Measurements from ENCODE around the gene IL6R.

Gene IL6R

DNA sequence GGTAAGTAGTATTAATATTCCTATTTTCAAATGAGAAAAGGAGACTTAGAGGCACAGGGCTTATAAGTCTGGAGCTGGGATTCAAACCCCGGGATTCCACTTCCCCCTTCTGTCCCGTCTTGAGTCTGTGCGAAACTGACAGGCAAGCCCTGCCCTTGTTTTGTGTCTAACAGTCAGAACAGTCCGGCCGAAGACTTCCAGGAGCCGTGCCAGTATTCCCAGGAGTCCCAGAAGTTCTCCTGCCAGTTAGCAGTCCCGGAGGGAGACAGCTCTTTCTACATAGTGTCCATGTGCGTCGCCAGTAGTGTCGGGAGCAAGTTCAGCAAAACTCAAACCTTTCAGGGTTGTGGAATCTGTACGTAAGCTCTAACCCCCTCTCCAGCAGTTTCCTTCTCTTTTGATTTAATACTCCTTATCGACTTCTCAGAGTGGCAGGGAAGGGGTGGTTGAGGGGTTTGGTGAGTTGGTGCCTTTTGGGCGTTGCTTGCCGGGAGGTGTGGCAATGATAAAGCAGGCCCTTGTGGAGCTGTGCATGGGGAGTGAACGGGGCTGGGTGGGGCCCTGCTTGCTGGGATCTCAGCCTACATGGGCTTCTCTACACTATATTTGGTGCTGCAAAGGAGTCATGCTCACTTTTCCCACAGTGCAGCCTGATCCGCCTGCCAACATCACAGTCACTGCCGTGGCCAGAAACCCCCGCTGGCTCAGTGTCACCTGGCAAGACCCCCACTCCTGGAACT lies 29.4 kb downstream of the IL6R start:
- Histone ChIP-seq H3K9me3 (ENCODE audit: insufficient read depth, low read length) (no peaks in the 10 kb centered on the region), H3K36me3 (ENCODE audit: insufficient read depth, insufficient read length, low read length) (peaks cover 4% of the 10 kb centered on the region), H3K4me3 (ENCODE audit: insufficient read length, low read depth) (no peak overlapping the region), H3K27me3 (ENCODE audit: insufficient read depth, insufficient read length) (no peaks in the 10 kb centered on the region), H3K9ac (ENCODE audit: insufficient read length, low read depth) (no peak overlapping the region), H3K4me1 (ENCODE audit: insufficient read depth, insufficient read length) (peaks cover 36% of the 10 kb centered on the region)
- no peak for DNase-seq (ENCODE audit: low read depth, low spot score)
- TF ChIP-seq ZNF274 (IDR thresholded peaks at IDR 0.05; ENCODE audit: low read depth, low read length), result no peak
- TF ChIP-seq YY1 (IDR thresholded peaks at IDR 0.05; ENCODE audit: insufficient read depth, insufficient read length), result no peak
- TF ChIP-seq SUZ12 (IDR thresholded peaks at IDR 0.05; ENCODE audit: extremely low read depth, insufficient read depth, insufficient read length), result no peak

DNA sequence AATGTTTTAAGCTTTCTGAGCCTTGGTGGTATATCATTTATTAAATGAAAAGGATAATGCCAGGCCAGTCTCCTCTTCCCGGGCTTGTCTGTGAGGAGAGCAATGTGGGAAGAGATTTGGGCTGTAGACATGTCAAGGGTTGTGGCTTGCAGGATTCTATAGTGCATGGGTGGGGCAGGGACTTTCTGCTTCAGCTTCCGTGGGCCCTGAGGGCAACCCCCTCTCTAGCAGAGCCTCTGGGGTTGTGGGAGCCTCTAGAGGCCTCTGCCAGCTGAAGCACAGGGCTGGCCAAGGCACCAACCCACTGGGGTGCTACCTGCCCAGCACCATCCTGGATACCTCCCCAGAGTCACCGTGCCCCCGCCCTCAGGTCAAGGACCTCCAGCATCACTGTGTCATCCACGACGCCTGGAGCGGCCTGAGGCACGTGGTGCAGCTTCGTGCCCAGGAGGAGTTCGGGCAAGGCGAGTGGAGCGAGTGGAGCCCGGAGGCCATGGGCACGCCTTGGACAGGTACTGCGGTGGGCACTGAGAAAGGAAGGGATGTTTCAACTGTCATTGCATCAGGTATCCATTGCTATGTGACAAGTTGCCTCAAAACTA lies 30.6 kb downstream of the IL6R start:
- no peaks in the 10 kb centered on the region for H3K27me3 ChIP-seq (ENCODE audit: insufficient read depth, insufficient read length)
- no peaks in the 10 kb centered on the region for H3K9me3 ChIP-seq (ENCODE audit: insufficient read depth, low read length)
- H3K4me1 ChIP-seq (ENCODE audit: insufficient read depth, insufficient read length), result peaks cover 27% of the 10 kb centered on the region
- TF ChIP-seq SUZ12 (IDR thresholded peaks at IDR 0.05; ENCODE audit: extremely low read depth, insufficient read depth, insufficient read length), result no peak
- TF ChIP-seq ZNF274 (IDR thresholded peaks at IDR 0.05; ENCODE audit: low read depth, low read length), result no peak
- TF ChIP-seq YY1 (IDR thresholded peaks at IDR 0.05; ENCODE audit: insufficient read depth, insufficient read length), result no peak
- peaks cover 4% of the 10 kb centered on the region for H3K36me3 ChIP-seq (ENCODE audit: insufficient read depth, insufficient read length, low read length)
- H3K9ac ChIP-seq (ENCODE audit: insufficient read length, low read depth), result no peak overlapping the region
- no peak for DNase-seq (ENCODE audit: low read depth, low spot score)
- H3K4me3 ChIP-seq (ENCODE audit: insufficient read length, low read depth), result no peak overlapping the region

GRCh38 chr1:154436433-154436832 lies 31.3 kb downstream of the IL6R start:
- TF ChIP-seq ZNF274 (IDR thresholded peaks at IDR 0.05; ENCODE audit: low read depth, low read length), result no peak
- no peak for DNase-seq (ENCODE audit: low read depth, low spot score)
- Histone ChIP-seq H3K4me1 (ENCODE audit: insufficient read depth, insufficient read length) (peaks cover 26% of the 10 kb centered on the region), H3K27me3 (ENCODE audit: insufficient read depth, insufficient read length) (no peaks in the 10 kb centered on the region), H3K4me3 (ENCODE audit: insufficient read length, low read depth) (no peak overlapping the region), H3K9me3 (ENCODE audit: insufficient read depth, low read length) (no peaks in the 10 kb centered on the region), H3K9ac (ENCODE audit: insufficient read length, low read depth) (no peak overlapping the region), H3K36me3 (ENCODE audit: insufficient read depth, insufficient read length, low read length) (peaks cover 4% of the 10 kb centered on the region)

DNA sequence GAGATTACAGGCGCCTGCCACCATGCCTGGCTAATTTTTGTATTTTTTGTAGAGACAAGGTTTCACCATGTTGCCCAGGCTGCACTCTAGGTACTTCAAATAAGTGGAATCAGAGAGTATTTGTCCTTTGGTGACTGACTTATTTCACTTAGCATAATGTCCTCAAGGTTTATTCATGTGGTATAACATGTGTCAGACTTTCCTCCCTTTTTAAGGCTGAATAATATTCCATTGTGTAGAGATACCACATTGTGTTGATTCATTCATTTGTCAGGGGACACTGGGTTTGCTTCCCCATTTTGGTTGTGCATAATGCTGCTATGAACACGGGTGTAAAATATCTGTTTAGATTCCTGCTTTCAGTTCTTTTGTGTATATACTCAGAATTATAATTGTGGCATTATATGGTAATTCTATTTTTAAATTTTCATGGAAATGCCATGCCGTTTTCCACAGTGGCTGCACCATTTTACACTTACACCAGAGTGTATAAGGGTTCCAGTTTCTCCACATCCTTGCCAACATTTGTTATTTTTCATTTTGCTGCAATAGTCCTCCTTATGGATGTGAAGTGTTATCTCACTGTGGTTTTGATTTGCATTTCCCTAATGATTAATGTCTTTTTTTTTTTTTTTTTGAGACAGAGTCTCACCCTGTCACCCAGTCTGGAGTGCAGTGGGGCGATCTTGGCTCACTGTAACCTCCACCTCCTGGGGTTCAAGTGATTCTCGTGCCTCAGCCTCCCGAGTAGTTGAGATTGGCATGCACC lies 35.1 kb downstream of the IL6R start:
- Histone ChIP-seq H3K4me3 (ENCODE audit: insufficient read length, low read depth) (no peak overlapping the region), H3K9ac (ENCODE audit: insufficient read length, low read depth) (no peak overlapping the region), H3K36me3 (ENCODE audit: insufficient read depth, insufficient read length, low read length) (peaks cover 4% of the 10 kb centered on the region), H3K4me1 (ENCODE audit: insufficient read depth, insufficient read length) (peaks cover 19% of the 10 kb centered on the region), H3K9me3 (ENCODE audit: insufficient read depth, low read length) (no peaks in the 10 kb centered on the region), H3K27me3 (ENCODE audit: insufficient read depth, insufficient read length) (no peaks in the 10 kb centered on the region)
- TF ChIP-seq SUZ12 (IDR thresholded peaks at IDR 0.05; ENCODE audit: extremely low read depth, insufficient read depth, insufficient read length) (no peak), YY1 (IDR thresholded peaks at IDR 0.05; ENCODE audit: insufficient read depth, insufficient read length) (no peak), ZNF274 (IDR thresholded peaks at IDR 0.05; ENCODE audit: low read depth, low read length) (no peak)
- no peak for DNase-seq (ENCODE audit: low read depth, low spot score)

DNA sequence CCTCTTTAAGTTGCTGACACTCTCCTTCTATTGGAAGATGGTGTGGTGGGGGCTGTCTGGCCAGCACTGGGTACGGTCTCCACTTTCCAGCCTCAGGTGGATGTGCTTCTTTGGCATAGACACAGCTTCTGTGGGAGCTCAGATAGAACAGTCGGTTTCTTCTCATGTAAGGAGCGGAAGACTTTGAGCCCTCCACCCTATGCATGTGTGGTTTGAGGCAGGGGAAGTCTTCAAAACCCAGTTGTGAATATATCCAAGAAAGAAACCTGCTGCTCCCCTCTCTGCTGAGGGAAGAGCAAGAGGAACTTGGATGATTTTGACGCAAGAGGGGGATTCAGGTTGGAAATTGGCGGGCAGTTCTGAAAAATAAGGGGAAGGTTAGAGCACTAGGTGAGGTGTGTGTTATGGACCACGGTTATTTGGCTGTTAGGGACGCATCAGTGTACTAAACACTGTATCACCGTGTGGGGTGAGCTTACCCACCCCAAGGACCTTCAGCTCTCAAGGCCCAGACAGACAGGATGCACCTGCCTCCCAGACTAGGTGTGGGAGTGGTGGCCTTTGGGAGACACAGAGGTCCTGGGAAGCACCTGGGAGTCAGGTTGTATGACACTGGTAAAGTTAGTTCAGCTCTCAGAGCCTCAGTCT lies 36.2 kb downstream of the IL6R start:
- Histone ChIP-seq H3K9me3 (ENCODE audit: insufficient read depth, low read length) (no peaks in the 10 kb centered on the region), H3K9ac (ENCODE audit: insufficient read length, low read depth) (no peak overlapping the region), H3K4me3 (ENCODE audit: insufficient read length, low read depth) (no peak overlapping the region), H3K36me3 (ENCODE audit: insufficient read depth, insufficient read length, low read length) (no peaks in the 10 kb centered on the region), H3K4me1 (ENCODE audit: insufficient read depth, insufficient read length) (peaks cover 16% of the 10 kb centered on the region), H3K27me3 (ENCODE audit: insufficient read depth, insufficient read length) (no peaks in the 10 kb centered on the region)
- no peak for TF ChIP-seq ZNF274 (IDR thresholded peaks at IDR 0.05; ENCODE audit: low read depth, low read length)
- TF ChIP-seq YY1 (IDR thresholded peaks at IDR 0.05; ENCODE audit: insufficient read depth, insufficient read length), result no peak
- TF ChIP-seq SUZ12 (IDR thresholded peaks at IDR 0.05; ENCODE audit: extremely low read depth, insufficient read depth, insufficient read length), result no peak
- no peak for DNase-seq (ENCODE audit: low read depth, low spot score)

- Histone ChIP-seq H3K27me3 (ENCODE audit: insufficient read depth, insufficient read length) (no peaks in the 10 kb centered on the region), H3K36me3 (ENCODE audit: insufficient read depth, insufficient read length, low read length) (no peaks in the 10 kb centered on the region), H3K9me3 (ENCODE audit: insufficient read depth, low read length) (no peaks in the 10 kb centered on the region), H3K4me3 (ENCODE audit: insufficient read length, low read depth) (no peak overlapping the region), H3K9ac (ENCODE audit: insufficient read length, low read depth) (peak overlapping the region; percentile 24), H3K4me1 (ENCODE audit: insufficient read depth, insufficient read length) (peaks cover 16% of the 10 kb centered on the region)
- TF ChIP-seq YY1 (IDR thresholded peaks at IDR 0.05; ENCODE audit: insufficient read depth, insufficient read length), result no peak
- DNase-seq (ENCODE audit: low read depth, low spot score), result no peak
Observed at GRCh38 chr1:154442006-154442740, 37.0 kb downstream of the IL6R start.
